HepG2 (cell line): ENCODE results near the gene GJD3. TPM values are rescaled to one million over a fixed set of nuclear protein-coding genes. Genes with fewer than 3 reads are reported as not detected.
A peak's percentile ranks its signal among the peaks of the same experiment; 100 is the strongest.

ENCODE experiments used
- ATAC-seq: fragments of 200-7000 bp; cut with Tn5 transposase; 3 replicates; pipeline ENCODE4 v1.9.1; 2020; ENCODE audit warnings: mild to moderate bottlenecking, moderate library complexity
- BruUV-seq: library from RNA; stranded (reverse); fragments of 400-500 nt; replicated peaks from 2 replicates; lab custom pipeline; 2021; lab: Mats Ljungman, UMichigan
- CTCF ChIA-PET: fragments of 300-600 bp; formaldehyde crosslinking; extraction: SDS; loops from one replicate; lab custom pipeline; 2021; ENCODE audit warnings: low total read pairs, inconsistent platforms, low intra/inter-chr PET ratio; lab: Yijun Ruan, JAX
- POLR2A ChIA-PET: fragments of 350-600 bp; sonication (Branson Sonifier 250); formaldehyde crosslinking; loops from one replicate; lab custom pipeline; 2020; ENCODE audit warnings: antibody characterized with exemption, inconsistent platforms; lab: Yijun Ruan, JAX
- DNase-seq: peaks from one replicate; pipeline ENCODE4 v3.0.0-alpha.2; 2015; ENCODE audit warnings: low spot score
- FAIRE-seq: peaks from 3 replicates; lab custom pipeline; 2011; peaks lifted over from hg19 to GRCh38; lab: Jason Lieb, UNC
- H2AFZ ChIP-seq: one replicate; pipeline ENCODE4 v1.6.1; 2011; ENCODE audit warnings: low read length, inconsistent platforms
- H3K27ac ChIP-seq: fragments of 300-600 bp; 3 replicates; pipeline ENCODE4 v1.8.0; 2011; ENCODE audit warnings: mixed run types, mild to moderate bottlenecking, mixed read lengths, low read length, inconsistent platforms; ENCODE audit not compliant: insufficient read depth; ENCODE audit errors: extremely low read length
- H3K27me3 ChIP-seq, 2 experiments: fragments of 200-600 bp in 1 of 2; 2 replicates in 1 of 2; 3 replicates in 1 of 2; pipeline versions ENCODE4 v1.6.0 to v1.8.0; 2011; ENCODE audit warnings: low read length in 2 of 2, mild to moderate bottlenecking in 2 of 2, moderate library complexity in 2 of 2, inconsistent platforms in 1 of 2; ENCODE audit not compliant: insufficient read depth in 2 of 2, control insufficient read depth in 1 of 2
- H3K36me3 ChIP-seq, 2 experiments: fragments of 200-600 bp in 1 of 2; replicated peaks in 1 of 2; 2 replicates in 1 of 2; 3 replicates in 1 of 2; pipeline versions ENCODE4 v1.5.1 to v1.8.0; 2011; ENCODE audit warnings: low read length in 2 of 2, inconsistent platforms in 1 of 2; ENCODE audit not compliant: insufficient read depth in 2 of 2, control insufficient read depth in 1 of 2
- H3K4me1 ChIP-seq: 2 replicates; pipeline ENCODE4 v1.5.1; 2012; ENCODE audit warnings: low read length, inconsistent platforms; ENCODE audit not compliant: insufficient read depth
- H3K4me2 ChIP-seq: 2 replicates; pipeline ENCODE4 v1.6.0; 2011; ENCODE audit warnings: low read depth, low read length, inconsistent platforms
- H3K4me3 ChIP-seq, 3 experiments: fragments of 200-600 bp in 1 of 3; sonication (generic), shearing (Covaris generic) in 1 of 3; replicated peaks in 1 of 3; 2 replicates each; pipeline ENCODE4 v1.5.1; 2011 to 2016; ENCODE audit warnings: low read length in 3 of 3, inconsistent platforms in 2 of 3, low read depth in 2 of 3, mild to moderate bottlenecking in 2 of 3, control low read depth in 1 of 3, mixed read lengths in 1 of 3; ENCODE audit not compliant: insufficient read depth in 1 of 3
- H3K79me2 ChIP-seq: one replicate; pipeline ENCODE4 v1.6.1; 2011; ENCODE audit warnings: low read length, inconsistent platforms; ENCODE audit not compliant: insufficient read depth
- H3K9ac ChIP-seq: 2 replicates; pipeline ENCODE4 v1.6.0; 2011; ENCODE audit warnings: mild to moderate bottlenecking, low read depth, low read length, inconsistent platforms; ENCODE audit not compliant: insufficient read depth
- H3K9me3 ChIP-seq: 2 replicates; pipeline ENCODE4 v1.5.1; 2012; ENCODE audit warnings: mild to moderate bottlenecking, low read length
- H4K20me1 ChIP-seq: 2 replicates; pipeline ENCODE4 v1.6.0; 2011; ENCODE audit warnings: inconsistent platforms, mild to moderate bottlenecking, low read length, moderate library complexity; ENCODE audit not compliant: insufficient read depth
- KDM1A ChIP-seq: IDR thresholded peaks from 2 replicates; pipeline ENCODE4 v1.6.1; 2016; ENCODE audit warnings: missing compliant biosample characterization
- KDM3A ChIP-seq: IDR thresholded peaks from 2 replicates; pipeline ENCODE4 v1.6.1; 2018; ENCODE audit warnings: low read depth, missing compliant biosample characterization
- KLF13 ChIP-seq: sonication (generic); formaldehyde crosslinking; IDR thresholded peaks from 2 replicates; pipeline ENCODE4 v1.4.0; 2020; ENCODE audit warnings: mild to moderate bottlenecking, missing genetic modification reagents
- NCOA1 ChIP-seq: sonication (generic); formaldehyde crosslinking; IDR thresholded peaks from 2 replicates; pipeline ENCODE4 v1.9.0; 2021; ENCODE audit warnings: missing genetic modification reagents
- PRPF4 ChIP-seq: fragments of 200-400 bp; formaldehyde crosslinking; IDR thresholded peaks from 2 replicates; pipeline ENCODE4 v1.6.1; 2016; ENCODE audit warnings: low read length, low read depth; ENCODE audit not compliant: poor library complexity, severe bottlenecking
- ZBTB42 ChIP-seq: sonication (generic); formaldehyde crosslinking; IDR thresholded peaks from 2 replicates; pipeline ENCODE4 v1.5.0; 2020; ENCODE audit warnings: mild to moderate bottlenecking, missing genetic modification reagents
- ZKSCAN8 ChIP-seq: IDR thresholded peaks from 2 replicates; pipeline ENCODE4 v1.6.1; 2016; ENCODE audit warnings: borderline replicate concordance, missing genetic modification reagents, missing compliant biosample characterization
- ZNF136 ChIP-seq: sonication (generic); formaldehyde crosslinking; IDR thresholded peaks from 2 replicates; pipeline ENCODE4 v1.8.1; 2022; ENCODE audit warnings: low read depth, mild to moderate bottlenecking, moderate library complexity, missing genetic modification reagents
- ZNF263 ChIP-seq: sonication (generic); formaldehyde crosslinking; IDR thresholded peaks from 2 replicates; pipeline ENCODE4 v1.4.0; 2020; ENCODE audit warnings: missing genetic modification reagents
- ZNF3 ChIP-seq: IDR thresholded peaks from 2 replicates; pipeline ENCODE4 v1.7.0; 2017; ENCODE audit warnings: inconsistent platforms
- ZNF556 ChIP-seq: sonication (generic); formaldehyde crosslinking; IDR thresholded peaks from 2 replicates; pipeline ENCODE4 v1.4.0; 2020; ENCODE audit warnings: mild to moderate bottlenecking, missing genetic modification reagents, borderline replicate concordance
- ZNF629 ChIP-seq: sonication (generic); formaldehyde crosslinking; conservative IDR thresholded peaks from 2 replicates; pipeline ENCODE4 v1.5.0; 2020; ENCODE audit warnings: missing genetic modification reagents
- ZNF776 ChIP-seq: sonication (generic); formaldehyde crosslinking; IDR thresholded peaks from 2 replicates; pipeline ENCODE4 v1.4.0; 2020; ENCODE audit warnings: mild to moderate bottlenecking, missing genetic modification reagents
- ZSCAN30 ChIP-seq: sonication (generic); formaldehyde crosslinking; IDR thresholded peaks from 2 replicates; pipeline ENCODE4 v1.5.0; 2020; ENCODE audit warnings: mild to moderate bottlenecking, missing genetic modification reagents
- WGBS: methylation state at CpG from one replicate; pipeline ENCODE4 v1.1.6; 2017; ENCODE audit warnings: low lambda C conversion rate; 5-methylcytosine and 5-hydroxymethylcytosine counted together
- in situ Hi-C: cut with HindIII; loops from 2 replicates; pipeline ENCODE4 v1.10.0; 2017; ENCODE audit warnings: low pct_unique_long_range_greater_than_20kb; ENCODE audit not compliant: extremely low pct_ligation_motif_present
- intact Hi-C: fragments of 100-400 bp; cut with micrococcal nuclease; formaldehyde crosslinking; loops from one replicate; pipeline ENCODE4 v1.10.0; 2022; ENCODE audit not compliant: unreplicated experiment
- polyA plus RNA-seq, 8 experiments: library from polyadenylated mRNA; depleted of rRNA in 3 of 8; stranded (reverse) in 7 of 8; unstranded in 1 of 8; fragments of >200 nt; fragmentation: Illumina TruSeq in 4 of 8; extraction: Trizol in 4 of 8; gene quantifications; 2 replicates each; pipeline versions ENCODE4 v1.2.1 to v1.2.3, GENCODE V29; 2011 to 2016; ENCODE audit warnings: low read depth in 4 of 8, missing spikeins in 1 of 8, mixed read lengths in 1 of 8; ENCODE audit not compliant: insufficient read depth in 1 of 8
- total RNA-seq, 5 experiments: library from RNA; depleted of rRNA; stranded (reverse); fragments of >200 nt; fragmentation: Illumina TruSeq; extraction: Trizol; gene quantifications; 2 replicates each; pipeline ENCODE4 v1.2.3, GENCODE V29; 2016; ENCODE audit warnings: low read depth in 1 of 5
- TF ChIP-seq, protein P1 (sequence below): sonication (generic); formaldehyde crosslinking; conservative IDR thresholded peaks from 2 replicates; pipeline ENCODE4 v1.4.0; 2020; ENCODE audit warnings: missing genetic modification reagents
- TF ChIP-seq, protein P2 (sequence below): sonication (generic); formaldehyde crosslinking; IDR thresholded peaks from 2 replicates; pipeline ENCODE4 v1.8.0; 2022; ENCODE audit warnings: mild to moderate bottlenecking, missing genetic modification reagents, moderate library complexity
- TF ChIP-seq, protein P3 (sequence below): sonication (generic); formaldehyde crosslinking; IDR thresholded peaks from 2 replicates; pipeline ENCODE4 v1.5.1; 2020; ENCODE audit warnings: missing genetic modification reagents, mild to moderate bottlenecking, borderline replicate concordance

GJD3 gene
- total and polyA plus RNA-seq, 2 of the 13 experiments (the other 11 are each of a cell fraction or from before 2014, with no cell fraction given) = not detected

DNA sequence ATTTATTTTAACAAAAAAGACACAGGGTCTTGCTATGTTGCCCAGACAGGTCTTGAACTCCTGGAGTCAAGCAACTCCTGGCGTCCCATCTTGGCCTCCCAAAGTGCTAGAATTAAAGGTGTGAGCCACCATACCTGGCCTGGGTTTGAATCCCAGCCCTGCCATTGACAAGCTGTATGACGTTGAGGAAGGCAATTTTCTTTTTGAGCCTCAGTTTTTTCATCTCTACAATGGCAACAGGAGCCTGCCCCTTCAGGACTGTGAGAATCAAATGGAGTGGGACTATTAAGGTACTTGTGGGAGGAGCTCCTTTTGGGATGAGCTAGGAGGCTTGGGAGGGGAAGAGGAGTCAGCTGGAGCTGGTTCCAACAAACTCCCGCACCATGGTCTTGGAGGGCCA, 49.3 kb downstream of the GJD3 start:
- H3K4me2 ChIP-seq = no peak overlapping the region
- H3K27me3 ChIP-seq = no peaks in the 10 kb centered on the region; a peak in 1 of 5 replicates
- 93% methylated on average over 3 of the region's 3 CpGs for WGBS
- no peaks in the 10 kb centered on the region for H3K9me3 ChIP-seq
- peaks cover 86% of the 10 kb centered on the region for H3K4me1 ChIP-seq
- CTCF ChIA-PET = no interaction called here
- H2AFZ ChIP-seq = no peak overlapping the region
- intact Hi-C loops (no loop called here), in situ Hi-C loops (loop anchor here (5.0 kb wide), 2 partner anchors 37 to 102 kb away; partner anchors contain the start of gene TOP2A)
- POLR2A ChIA-PET = interaction anchor here (1.1 to 3.5 kb wide), 3 partner anchors 26 to 37 kb away, joined by 3 to 13 read pairs (median 3); no protein-coding TSS in a partner anchor
- DNase-seq (no peak), ATAC-seq (no peak), FAIRE-seq (no peak)
- no peak overlapping the region for H3K27ac ChIP-seq
- H3K9ac ChIP-seq = no peak overlapping the region
- TF ChIP-seq ZNF3 (CRISPR knock-in tag) (no peak), ZNF556 (CRISPR knock-in tag) (no peak), ZKSCAN8 (CRISPR knock-in tag) (no peak), ZBTB42 (CRISPR knock-in tag) (no peak), KLF13 (no peak), KDM1A (CRISPR knock-in tag) (0 out of 2 replicates have a peak, but pooled peaks have one; percentile 47), NCOA1 (no peak), ZNF263 (CRISPR knock-in tag) (no peak), PRPF4 (no peak), ZNF629 (CRISPR knock-in tag) (peak; percentile 71), ZNF776 (no peak), ZSCAN30 (CRISPR knock-in tag) (no peak), ZNF136 (CRISPR knock-in tag) (no peak), KDM3A (no peak)
- TF ChIP-seq, protein P1, sequence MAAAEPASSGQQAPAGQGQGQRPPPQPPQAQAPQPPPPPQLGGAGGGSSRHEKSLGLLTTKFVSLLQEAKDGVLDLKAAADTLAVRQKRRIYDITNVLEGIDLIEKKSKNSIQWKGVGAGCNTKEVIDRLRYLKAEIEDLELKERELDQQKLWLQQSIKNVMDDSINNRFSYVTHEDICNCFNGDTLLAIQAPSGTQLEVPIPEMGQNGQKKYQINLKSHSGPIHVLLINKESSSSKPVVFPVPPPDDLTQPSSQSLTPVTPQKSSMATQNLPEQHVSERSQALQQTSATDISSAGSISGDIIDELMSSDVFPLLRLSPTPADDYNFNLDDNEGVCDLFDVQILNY (CRISPR knock-in tag) = no peak
- TF ChIP-seq, protein P2, sequence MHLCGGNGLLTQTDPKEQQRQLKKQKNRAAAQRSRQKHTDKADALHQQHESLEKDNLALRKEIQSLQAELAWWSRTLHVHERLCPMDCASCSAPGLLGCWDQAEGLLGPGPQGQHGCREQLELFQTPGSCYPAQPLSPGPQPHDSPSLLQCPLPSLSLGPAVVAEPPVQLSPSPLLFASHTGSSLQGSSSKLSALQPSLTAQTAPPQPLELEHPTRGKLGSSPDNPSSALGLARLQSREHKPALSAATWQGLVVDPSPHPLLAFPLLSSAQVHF (CRISPR knock-in tag) = no peak
- TF ChIP-seq, protein P3, sequence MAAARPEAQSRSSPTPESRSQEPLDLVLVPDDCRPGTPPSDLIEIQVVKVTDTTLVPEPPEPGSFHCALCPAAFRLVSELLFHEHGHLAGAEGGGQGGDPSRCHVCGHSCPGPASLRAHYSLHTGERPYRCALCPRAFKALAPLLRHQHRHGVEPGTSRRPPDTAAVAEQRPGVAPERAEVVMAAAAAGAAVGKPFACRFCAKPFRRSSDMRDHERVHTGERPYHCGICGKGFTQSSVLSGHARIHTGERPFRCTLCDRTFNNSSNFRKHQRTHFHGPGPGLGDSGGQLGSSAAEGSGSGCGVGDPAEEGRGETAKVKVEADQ = no peak
- H3K79me2 ChIP-seq = peaks cover 19% of the 10 kb centered on the region
- H3K36me3 ChIP-seq = no peaks in the 10 kb centered on the region
- H4K20me1 ChIP-seq = no peaks in the 10 kb centered on the region
- BruUV-seq = no TSS peak
- no peak overlapping the region for H3K4me3 ChIP-seq
